Loucy (cell line): ENCODE results near the gene KLF15.

Source experiments
- EZH2phosphoT487 ChIP-seq: fragments of 200-600 bp; IDR thresholded peaks from 2 replicates; pipeline ENCODE4 v1.6.1; 2018; ENCODE audit warnings: antibody characterized with exemption, mild to moderate bottlenecking, moderate library complexity, borderline replicate concordance
- TF ChIP-seq, protein P1 (sequence below): fragments of 200-600 bp; sonication (generic); conservative IDR thresholded peaks from 2 replicates; pipeline ENCODE4 v1.5.1; 2014; ENCODE audit warnings: mild to moderate bottlenecking, antibody characterized with exemption, low read length

DNA sequence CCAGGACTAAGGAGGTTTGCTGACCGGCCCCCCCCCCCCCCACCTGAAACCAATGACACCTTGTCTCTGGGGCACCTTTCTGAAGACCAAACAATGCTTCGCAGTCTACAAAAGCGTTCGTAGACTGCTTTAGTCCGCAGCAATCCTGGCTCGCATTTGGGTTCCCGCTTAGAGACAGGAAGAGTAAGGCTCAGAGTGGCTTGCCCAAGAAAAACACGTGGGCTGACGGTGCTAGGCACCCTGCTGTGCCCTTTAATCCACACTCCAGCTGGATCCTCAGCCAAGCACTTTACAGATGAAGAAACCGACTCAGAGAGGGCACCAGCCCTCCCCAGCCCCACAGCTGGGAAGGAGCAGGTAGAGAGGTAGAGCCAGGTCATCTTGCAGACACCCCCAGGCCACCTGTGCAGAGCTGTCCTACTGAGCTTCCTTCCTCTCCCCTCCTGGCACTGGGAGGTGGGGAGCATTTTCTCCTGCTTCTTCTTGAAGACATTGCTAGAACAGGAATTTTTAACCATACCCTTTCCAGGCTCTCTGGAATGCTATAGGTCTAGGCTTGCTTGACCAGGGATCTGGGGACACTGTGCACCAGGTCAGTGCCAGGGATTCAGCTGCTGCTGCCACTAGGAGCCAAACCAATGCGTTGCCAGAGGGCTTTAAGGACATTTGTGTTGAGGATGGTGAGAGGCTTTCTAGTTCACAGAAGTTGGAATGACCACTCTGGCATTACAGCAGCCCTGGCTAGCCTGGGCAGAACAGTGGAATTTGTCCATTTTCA lies 1.0 kb upstream of the KLF15 start:
- TF ChIP-seq EZH2phosphoT487, result no peak
- TF ChIP-seq, protein P1, sequence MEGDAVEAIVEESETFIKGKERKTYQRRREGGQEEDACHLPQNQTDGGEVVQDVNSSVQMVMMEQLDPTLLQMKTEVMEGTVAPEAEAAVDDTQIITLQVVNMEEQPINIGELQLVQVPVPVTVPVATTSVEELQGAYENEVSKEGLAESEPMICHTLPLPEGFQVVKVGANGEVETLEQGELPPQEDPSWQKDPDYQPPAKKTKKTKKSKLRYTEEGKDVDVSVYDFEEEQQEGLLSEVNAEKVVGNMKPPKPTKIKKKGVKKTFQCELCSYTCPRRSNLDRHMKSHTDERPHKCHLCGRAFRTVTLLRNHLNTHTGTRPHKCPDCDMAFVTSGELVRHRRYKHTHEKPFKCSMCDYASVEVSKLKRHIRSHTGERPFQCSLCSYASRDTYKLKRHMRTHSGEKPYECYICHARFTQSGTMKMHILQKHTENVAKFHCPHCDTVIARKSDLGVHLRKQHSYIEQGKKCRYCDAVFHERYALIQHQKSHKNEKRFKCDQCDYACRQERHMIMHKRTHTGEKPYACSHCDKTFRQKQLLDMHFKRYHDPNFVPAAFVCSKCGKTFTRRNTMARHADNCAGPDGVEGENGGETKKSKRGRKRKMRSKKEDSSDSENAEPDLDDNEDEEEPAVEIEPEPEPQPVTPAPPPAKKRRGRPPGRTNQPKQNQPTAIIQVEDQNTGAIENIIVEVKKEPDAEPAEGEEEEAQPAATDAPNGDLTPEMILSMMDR, result no peak
